Measurements from ENCODE around the gene SREBF2. TPM values are rescaled to one million over a fixed set of nuclear protein-coding genes. Genes with fewer than 3 reads are reported as not detected.

The SREBF2 gene
- total RNA-seq, 1 experiment from 2014 or later: 40.0 TPM

DNA sequence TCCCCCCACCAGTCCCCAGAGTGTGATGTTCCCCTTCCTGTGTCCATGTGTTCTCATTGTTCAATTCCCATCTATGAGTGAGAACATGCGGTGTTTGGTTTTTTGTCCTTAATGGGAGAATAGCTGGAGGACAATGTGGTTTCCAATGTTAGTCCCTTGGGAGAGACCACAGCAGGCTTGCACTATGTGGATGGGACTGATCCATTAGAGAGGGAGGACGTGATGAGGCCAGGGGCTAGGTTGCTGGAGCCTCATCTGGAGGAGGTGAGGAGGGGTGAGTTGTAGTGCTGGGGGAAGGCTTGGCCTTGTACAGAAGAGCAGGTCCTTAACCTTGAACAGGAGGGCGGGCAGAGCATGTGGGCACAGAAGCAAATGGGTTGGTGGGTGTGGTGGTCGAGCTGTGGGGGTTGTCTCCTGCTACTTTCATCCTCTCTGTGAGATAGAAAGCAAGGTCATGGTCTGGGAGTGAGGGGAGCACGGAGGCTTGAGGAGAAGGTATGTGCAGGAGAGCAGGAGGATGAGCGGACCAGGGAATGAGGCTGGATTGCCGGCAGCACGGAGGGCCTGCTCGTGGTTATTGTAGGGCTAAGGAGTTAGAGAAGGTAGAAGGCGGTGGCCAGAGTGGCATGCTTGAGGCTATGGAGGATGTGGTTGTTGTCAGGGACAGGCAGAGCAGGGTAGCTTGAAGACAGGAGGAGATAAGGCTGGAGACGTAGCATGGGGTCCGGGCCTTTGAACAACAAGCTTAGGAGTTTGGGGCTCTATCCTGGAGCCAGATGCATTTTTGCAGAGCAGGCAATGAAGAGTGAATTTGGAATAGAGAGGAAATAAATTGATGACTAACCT, 11.2 kb upstream of the SREBF2 start:
- Histone ChIP-seq H3K9me3 (ENCODE audit: low read length) (no peaks in the 10 kb centered on the region), H3K27me3 (ENCODE audit: low read length) (no peaks in the 10 kb centered on the region), H3K9ac (ENCODE audit: low read length) (no peak overlapping the region), H3K4me1 (ENCODE audit: insufficient read depth, low read length) (peaks cover 13% of the 10 kb centered on the region), H3K79me2 (ENCODE audit: low read length) (no peaks in the 10 kb centered on the region), H3K27ac (ENCODE audit: low read length) (peak overlapping the region; percentile 75), H4K20me1 (ENCODE audit: low read length) (no peaks in the 10 kb centered on the region), H3K9me2 (replicated peaks; ENCODE audit: low read length) (no peaks in the 10 kb centered on the region), H2AFZ (ENCODE audit: low read length) (no peak overlapping the region), H3F3A (ENCODE audit: low read length, unreplicated experiment) (no peaks in the 10 kb centered on the region), H3K4me3 (ENCODE audit: low read length) (no peak overlapping the region), H3K36me3 (ENCODE audit: low read depth, low read length) (peaks cover 5% of the 10 kb centered on the region), H3K4me2 (ENCODE audit: low read length) (no peak overlapping the region)
- ChIA-PET CTCF (interaction anchor here (0.5 to 0.8 kb wide), 2 partner anchors 77 to 119 kb away, joined by 3 read pairs; no protein-coding TSS in a partner anchor), POLR2A (ENCODE audit: unreplicated experiment) (interaction anchor here (0.6 kb wide), 1 partner anchor 1166 kb away, joined by 8 read pairs; no protein-coding TSS in a partner anchor)
- BruUV-seq (replicated peaks): no TSS peak
- intact Hi-C loops (cut with micrococcal nuclease): loop anchor here (1.0 to 5.0 kb wide), 3 partner anchors 36 to 120 kb away; no protein-coding TSS in a partner anchor
- peak; percentile 19; the same call in 1 of the 2 replicates for ATAC-seq
- DNase-seq: no peak
- no peak for TF ChIP-seq EZH2phosphoT487 (IDR thresholded peaks at IDR 0.05; ENCODE audit: borderline replicate concordance, low read length)
- no peak for TF ChIP-seq EZH2 (IDR thresholded peaks at IDR 0.05; ENCODE audit: low read length, unreplicated experiment)
- TF ChIP-seq CTCF (conservative IDR thresholded peaks at IDR 0.05; ENCODE audit: low read depth, low read length): no peak

- intact Hi-C loops (cut with micrococcal nuclease): loop anchor here (1.0 to 5.0 kb wide), 3 partner anchors 35 to 119 kb away; no protein-coding TSS in a partner anchor
- Histone ChIP-seq H3K4me3 (ENCODE audit: low read length) (no peak overlapping the region), H3F3A (ENCODE audit: low read length, unreplicated experiment) (no peaks in the 10 kb centered on the region), H3K79me2 (ENCODE audit: low read length) (no peaks in the 10 kb centered on the region), H3K27ac (ENCODE audit: low read length) (peak overlapping the region; percentile 75), H3K9ac (ENCODE audit: low read length) (peak overlapping the region; percentile 39), H3K4me1 (ENCODE audit: insufficient read depth, low read length) (peaks cover 13% of the 10 kb centered on the region), H2AFZ (ENCODE audit: low read length) (no peak overlapping the region), H3K9me3 (ENCODE audit: low read length) (no peaks in the 10 kb centered on the region), H3K27me3 (ENCODE audit: low read length) (no peaks in the 10 kb centered on the region), H3K4me2 (ENCODE audit: low read length) (0 out of 2 replicates have a peak overlapping the region, but pooled peaks have one; percentile 24), H4K20me1 (ENCODE audit: low read length) (no peaks in the 10 kb centered on the region), H3K36me3 (ENCODE audit: low read depth, low read length) (peaks cover 5% of the 10 kb centered on the region), H3K9me2 (replicated peaks; ENCODE audit: low read length) (no peaks in the 10 kb centered on the region)
- BruUV-seq (replicated peaks): no TSS peak
- DNase-seq (peak; percentile 91), ATAC-seq (peak; percentile 93)
- CTCF ChIA-PET: interaction anchor here (0.5 to 1.0 kb wide), 5 partner anchors 35 to 125 kb away, joined by 3 to 4 read pairs (median 3); no protein-coding TSS in a partner anchor
- no peak for TF ChIP-seq EZH2phosphoT487 (IDR thresholded peaks at IDR 0.05; ENCODE audit: borderline replicate concordance, low read length)
- no peak for TF ChIP-seq EZH2 (IDR thresholded peaks at IDR 0.05; ENCODE audit: low read length, unreplicated experiment)
- peak; percentile 72 for TF ChIP-seq CTCF (conservative IDR thresholded peaks at IDR 0.05; ENCODE audit: low read depth, low read length)
- POLR2A ChIA-PET (ENCODE audit: unreplicated experiment): no interaction called here
Observed at GRCh38 chr22:41822317-41823057, 10.4 kb upstream of the SREBF2 start.

Data from PC-3 (cell line).